ENCODE data around the gene KCNQ1. TPM values are rescaled to one million over a fixed set of nuclear protein-coding genes. Genes with fewer than 3 reads are reported as not detected.

The KCNQ1 gene
- polyA plus RNA-seq, 1 of the 3 experiments (the other 2 are of a cell fraction) = 0.05 TPM

DNA sequence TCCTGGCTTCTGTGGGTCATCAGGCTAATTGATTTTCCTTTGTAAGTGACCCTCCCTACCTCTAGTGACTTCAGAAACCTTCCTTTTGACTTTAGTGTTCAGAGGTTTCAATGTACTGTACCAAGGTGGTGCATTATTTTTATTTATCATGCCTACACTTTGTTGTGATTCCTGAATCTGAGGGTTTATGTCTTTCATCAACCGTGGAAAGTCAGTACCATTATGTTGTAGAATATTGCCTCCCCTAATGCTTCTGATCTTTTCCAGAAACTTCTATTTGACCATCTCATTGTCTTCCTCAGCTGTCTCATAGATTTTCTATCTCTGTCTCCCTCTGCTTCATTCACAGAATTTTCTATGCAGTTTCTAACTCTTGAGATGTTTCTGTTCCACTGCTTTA lies 149.5 kb downstream of the KCNQ1 start:
- ChIA-PET POLR2A (no interaction called here), CTCF (no interaction called here)
- Histone ChIP-seq H2AFZ (ENCODE audit: low read depth) (no peak overlapping the region), H3K27me3 (ENCODE audit: insufficient read depth) (no peaks in the 10 kb centered on the region), H3F3A (replicated peaks; ENCODE audit: insufficient read depth) (no peaks in the 10 kb centered on the region), H3K9ac (no peak overlapping the region), H3K36me3 (replicated peaks in 1 of 2; ENCODE audit: control insufficient read depth in 1 of 2, insufficient read depth in 2 of 2, low read length in 1 of 2) (no peaks in the 10 kb centered on the region), H3K9me2 (no peaks in the 10 kb centered on the region), H4K20me1 (ENCODE audit: insufficient read depth) (no peaks in the 10 kb centered on the region), H3K9me3 (peaks cover 13% of the 10 kb centered on the region; the same call in 1 of the 2 replicates), H3K4me1 (ENCODE audit: control insufficient read depth in 1 of 2, insufficient read depth in 2 of 2, low read depth in 1 of 2, low read length in 1 of 2) (peaks cover 0 to 8% of the 10 kb centered on the region in 2 experiments; a peak in 1 of 4 replicates), H3K4me2 (no peak overlapping the region), H3K27ac (ENCODE audit: low read depth in 2 of 2, low read length in 1 of 2) (no peak overlapping the region), H3K79me2 (ENCODE audit: insufficient read depth) (no peaks in the 10 kb centered on the region), H3K4me3 (ENCODE audit: low read depth in 2 of 2, low read length in 1 of 2) (no peak overlapping the region)
- TF ChIP-seq, protein P1, sequence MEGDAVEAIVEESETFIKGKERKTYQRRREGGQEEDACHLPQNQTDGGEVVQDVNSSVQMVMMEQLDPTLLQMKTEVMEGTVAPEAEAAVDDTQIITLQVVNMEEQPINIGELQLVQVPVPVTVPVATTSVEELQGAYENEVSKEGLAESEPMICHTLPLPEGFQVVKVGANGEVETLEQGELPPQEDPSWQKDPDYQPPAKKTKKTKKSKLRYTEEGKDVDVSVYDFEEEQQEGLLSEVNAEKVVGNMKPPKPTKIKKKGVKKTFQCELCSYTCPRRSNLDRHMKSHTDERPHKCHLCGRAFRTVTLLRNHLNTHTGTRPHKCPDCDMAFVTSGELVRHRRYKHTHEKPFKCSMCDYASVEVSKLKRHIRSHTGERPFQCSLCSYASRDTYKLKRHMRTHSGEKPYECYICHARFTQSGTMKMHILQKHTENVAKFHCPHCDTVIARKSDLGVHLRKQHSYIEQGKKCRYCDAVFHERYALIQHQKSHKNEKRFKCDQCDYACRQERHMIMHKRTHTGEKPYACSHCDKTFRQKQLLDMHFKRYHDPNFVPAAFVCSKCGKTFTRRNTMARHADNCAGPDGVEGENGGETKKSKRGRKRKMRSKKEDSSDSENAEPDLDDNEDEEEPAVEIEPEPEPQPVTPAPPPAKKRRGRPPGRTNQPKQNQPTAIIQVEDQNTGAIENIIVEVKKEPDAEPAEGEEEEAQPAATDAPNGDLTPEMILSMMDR (IDR thresholded peaks at IDR 0.05) = no peak
- no peak for TF ChIP-seq FOXM1 (IDR thresholded peaks at IDR 0.05; ENCODE audit: low read depth)
- no peak for TF ChIP-seq FOXJ3 (CRISPR knock-in tag; IDR thresholded peaks at IDR 0.05)
- no peak for TF ChIP-seq RCOR1 (IDR thresholded peaks at IDR 0.05; ENCODE audit: low read length)
- TF ChIP-seq PBX3 (IDR thresholded peaks at IDR 0.05) = no peak
- no peak for TF ChIP-seq SMC3 (IDR thresholded peaks at IDR 0.05; ENCODE audit: low read depth, low read length)
- TF ChIP-seq GABPA (IDR thresholded peaks at IDR 0.05; ENCODE audit: low read depth) = no peak
- no peak for TF ChIP-seq POLR2AphosphoS5 (IDR thresholded peaks at IDR 0.05; ENCODE audit: low read depth, low read length)
- no peak for TF ChIP-seq IRF3 (IDR thresholded peaks at IDR 0.05; ENCODE audit: low read depth, low read length)
- TF ChIP-seq, protein P2, sequence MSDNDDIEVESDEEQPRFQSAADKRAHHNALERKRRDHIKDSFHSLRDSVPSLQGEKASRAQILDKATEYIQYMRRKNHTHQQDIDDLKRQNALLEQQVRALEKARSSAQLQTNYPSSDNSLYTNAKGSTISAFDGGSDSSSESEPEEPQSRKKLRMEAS (IDR thresholded peaks at IDR 0.05; ENCODE audit: low read depth) = no peak
- TF ChIP-seq GATA2 (CRISPR knock-in tag; IDR thresholded peaks at IDR 0.05) = no peak
- TF ChIP-seq JUND (IDR thresholded peaks at IDR 0.05) = no peak
- no peak for TF ChIP-seq EZH2phosphoT487 (IDR thresholded peaks at IDR 0.05; ENCODE audit: borderline replicate concordance, low read depth)
- no peak for TF ChIP-seq TEAD4 (IDR thresholded peaks at IDR 0.05; ENCODE audit: borderline replicate concordance, insufficient read depth)
- DNase-seq = no peak
- 26% methylated on average over 1 of the region's 1 CpG for WGBS (ENCODE audit: low lambda C conversion rate)

DNA sequence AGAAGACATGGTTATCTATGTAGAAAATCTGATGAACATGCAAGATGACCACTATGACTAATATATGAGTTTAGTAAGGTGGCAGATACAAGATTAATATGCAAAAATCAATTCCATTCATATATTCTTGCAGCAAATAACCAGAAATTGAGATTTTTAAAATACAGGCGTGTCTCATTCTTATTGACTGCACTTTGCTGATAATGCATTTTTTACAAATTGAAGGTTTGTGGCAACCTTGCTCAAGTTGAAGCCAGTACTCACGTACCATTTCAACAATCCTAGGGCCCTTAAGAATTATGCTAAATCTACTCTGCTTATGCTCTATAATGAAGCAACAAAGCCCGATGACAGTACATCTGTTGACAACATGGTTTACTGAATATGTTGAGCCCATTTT lies 150.4 kb downstream of the KCNQ1 start:
- Histone ChIP-seq H3K9ac (no peak overlapping the region), H3K79me2 (ENCODE audit: insufficient read depth) (no peaks in the 10 kb centered on the region), H2AFZ (ENCODE audit: low read depth) (no peak overlapping the region), H3K27ac (ENCODE audit: low read depth in 2 of 2, low read length in 1 of 2) (no peak overlapping the region), H4K20me1 (ENCODE audit: insufficient read depth) (no peaks in the 10 kb centered on the region), H3K9me3 (peaks cover 13% of the 10 kb centered on the region; the same call in 1 of the 2 replicates), H3F3A (replicated peaks; ENCODE audit: insufficient read depth) (no peaks in the 10 kb centered on the region), H3K4me2 (no peak overlapping the region), H3K36me3 (replicated peaks in 1 of 2; ENCODE audit: control insufficient read depth in 1 of 2, insufficient read depth in 2 of 2, low read length in 1 of 2) (no peaks in the 10 kb centered on the region), H3K4me1 (ENCODE audit: control insufficient read depth in 1 of 2, insufficient read depth in 2 of 2, low read depth in 1 of 2, low read length in 1 of 2) (no peaks in the 10 kb centered on the region; a peak in 1 of 4 replicates), H3K4me3 (ENCODE audit: low read depth in 2 of 2, low read length in 1 of 2) (no peak overlapping the region), H3K27me3 (ENCODE audit: insufficient read depth) (no peaks in the 10 kb centered on the region), H3K9me2 (no peaks in the 10 kb centered on the region)
- no peak for DNase-seq
- POLR2A ChIA-PET = no interaction called here
- 17% methylated on average over 3 of the region's 3 CpGs for WGBS (ENCODE audit: low lambda C conversion rate)
- CTCF ChIA-PET = no interaction called here
- TF ChIP-seq RXRA (IDR thresholded peaks at IDR 0.05; ENCODE audit: borderline replicate concordance, low read depth) (no peak), EZH2phosphoT487 (IDR thresholded peaks at IDR 0.05; ENCODE audit: borderline replicate concordance, low read depth) (no peak), POLR2AphosphoS5 (IDR thresholded peaks at IDR 0.05; ENCODE audit: low read depth, low read length) (no peak), TAF1 (IDR thresholded peaks at IDR 0.05; ENCODE audit: borderline replicate concordance, low read depth, low read length) (no peak), YY1 (IDR thresholded peaks at IDR 0.05; ENCODE audit: low read depth) (no peak), IRF3 (IDR thresholded peaks at IDR 0.05; ENCODE audit: low read depth, low read length) (no peak), MEF2A (IDR thresholded peaks at IDR 0.05; ENCODE audit: borderline replicate concordance, low read depth) (no peak), FOSL2 (IDR thresholded peaks at IDR 0.05; ENCODE audit: borderline replicate concordance, low read depth) (no peak), RFX5 (IDR thresholded peaks at IDR 0.05; ENCODE audit: low read length) (no peak), TCF12 (IDR thresholded peaks at IDR 0.05) (no peak), SMC3 (IDR thresholded peaks at IDR 0.05; ENCODE audit: low read depth, low read length) (no peak), GATA2 (CRISPR knock-in tag; IDR thresholded peaks at IDR 0.05) (no peak)
- TF ChIP-seq, protein P1 (IDR thresholded peaks at IDR 0.05) = no peak

All from SK-N-SH (cell line).